GM21737 (cell line): ENCODE measurements around the gene YIF1B.
"Not testable (repeated sequence)": the region's sequence is repeated elsewhere in the genome, so short reads cannot be mapped to it uniquely, and the experiment has no call there.

Experiments used
- ATAC-seq: cut with Tn5 transposase; IDR thresholded peaks from one replicate; pipeline ENCODE4 v1.9.1; 2021; ENCODE audit warnings: mild to moderate bottlenecking, moderate library complexity; ENCODE audit not compliant: unreplicated experiment

The YIF1B gene

DNA sequence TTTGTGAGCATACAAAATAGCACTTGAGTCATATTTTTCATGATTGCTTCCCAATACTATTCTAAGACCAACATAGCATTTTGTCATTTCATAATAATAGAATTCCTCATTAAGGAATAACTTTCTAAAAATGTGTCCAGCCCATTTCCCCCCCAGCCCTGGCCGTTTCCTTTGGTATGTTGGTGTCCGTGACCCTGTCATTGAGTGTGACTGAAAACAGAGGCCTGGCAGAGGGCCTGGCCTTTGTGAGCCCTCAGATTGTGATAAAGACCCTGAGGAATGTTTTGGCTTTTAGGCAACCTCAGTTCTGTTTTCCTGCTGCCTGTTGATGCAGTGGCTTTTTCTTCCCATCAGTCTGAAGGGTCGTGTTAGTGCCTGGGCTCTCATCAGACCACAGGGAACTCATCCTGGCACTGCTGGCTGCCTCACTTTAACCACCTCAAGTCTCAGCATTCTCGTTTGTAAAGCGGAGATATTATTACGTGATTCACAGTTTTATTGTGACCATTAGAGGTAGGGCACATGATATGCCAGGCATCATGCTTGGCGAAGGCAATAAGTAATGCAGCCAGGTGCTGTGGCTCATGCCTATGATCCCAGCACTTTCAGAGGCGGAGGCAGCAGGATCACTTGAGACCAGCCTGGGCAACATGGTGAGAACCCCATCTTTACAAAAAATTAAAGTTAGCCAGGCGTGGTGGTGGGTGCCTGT is 37.6 kb downstream of the YIF1B start:
- no peak for ATAC-seq

DNA sequence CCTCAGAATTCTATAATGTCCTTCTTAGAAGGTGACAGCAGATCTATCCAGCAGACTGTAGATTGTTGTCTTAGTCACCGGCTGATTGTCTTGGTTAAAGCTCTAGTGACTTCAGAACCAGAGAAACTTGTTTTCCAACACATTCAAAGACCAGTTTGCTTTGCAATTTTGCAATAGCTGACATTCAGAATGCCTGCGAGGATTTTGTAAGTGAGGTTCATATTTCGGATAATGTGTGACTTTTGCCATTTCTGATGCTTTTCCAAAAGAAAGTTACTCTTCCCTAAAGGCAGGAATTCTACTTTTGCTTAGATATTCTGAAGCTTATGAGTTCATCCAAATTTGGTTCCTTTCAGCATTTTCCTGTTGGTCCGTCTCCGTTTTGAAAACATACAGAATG is 38.2 kb downstream of the YIF1B start:
- no peak for ATAC-seq

- ATAC-seq: no peak
These were observed 38.7 kb downstream of the YIF1B start for GRCh38 chr19:38276942-38277517.

DNA sequence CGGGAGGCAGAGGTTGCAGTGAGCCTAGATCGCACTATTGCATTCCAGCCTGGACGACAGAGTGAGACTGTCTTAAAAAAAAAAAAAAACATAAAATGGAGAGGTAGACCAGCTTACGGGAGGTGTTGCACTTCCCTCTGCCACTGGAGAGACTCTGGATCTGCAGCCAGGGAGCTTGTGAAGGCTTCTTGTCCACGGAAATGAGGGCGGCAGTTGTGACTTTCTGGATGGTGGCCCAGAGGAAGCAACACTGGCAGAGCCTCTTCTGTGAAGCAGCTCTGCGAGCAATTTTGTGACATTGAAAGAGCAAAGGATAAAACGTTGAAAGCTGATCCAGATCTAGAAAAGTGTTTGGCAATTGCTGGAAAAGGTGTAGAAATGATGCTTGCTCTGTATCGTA is 41.0 kb downstream of the YIF1B start:
- ATAC-seq: no peak

- no peak for ATAC-seq
These were observed 42.2 kb downstream of the YIF1B start for GRCh38 chr19:38273499-38273898.

- no peak for ATAC-seq
These were observed 45.1 kb downstream of the YIF1B start for GRCh38 chr19:38270587-38271167.

- ATAC-seq: no peak
These were observed 47.2 kb downstream of the YIF1B start for GRCh38 chr19:38268539-38268938.

DNA sequence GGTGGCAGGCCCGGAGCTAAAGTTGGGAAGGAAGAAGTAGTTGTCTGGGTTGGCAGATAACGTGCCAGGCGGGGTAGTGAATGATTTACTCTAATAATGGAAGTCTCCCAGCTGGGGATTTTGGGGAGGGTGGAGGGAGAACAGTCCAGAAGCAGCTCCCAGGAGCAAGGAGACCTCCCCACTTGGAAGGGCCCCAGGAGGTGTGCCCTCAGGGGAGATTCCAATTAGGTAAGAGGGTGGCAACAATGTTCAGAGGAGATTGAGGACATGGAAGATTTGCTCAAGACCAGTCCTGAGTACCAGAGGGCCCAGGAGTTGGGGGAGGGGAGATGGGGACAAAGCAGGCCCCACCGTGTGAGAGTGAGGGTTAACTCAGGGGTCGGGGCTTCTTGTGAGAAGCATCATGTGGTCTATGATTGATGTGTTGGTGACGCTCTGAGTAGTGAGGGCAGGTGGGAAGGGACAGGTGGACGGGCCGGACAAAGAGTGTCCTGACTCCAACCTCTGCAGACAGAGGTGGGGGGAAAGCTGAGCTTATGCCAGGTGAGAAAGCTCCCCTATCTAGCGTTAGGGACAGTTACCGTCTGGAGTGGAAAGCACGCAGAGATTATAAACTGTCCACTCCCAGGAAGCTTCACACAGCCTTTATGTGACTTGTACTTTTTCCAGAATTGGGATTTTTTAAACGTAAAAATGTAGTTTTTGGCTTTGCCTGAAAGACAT is 47.8 kb downstream of the YIF1B start:
- ATAC-seq: no peak

GRCh38 chr19:38266981-38267597 is 48.7 kb downstream of the YIF1B start:
- no peak for ATAC-seq

DNA sequence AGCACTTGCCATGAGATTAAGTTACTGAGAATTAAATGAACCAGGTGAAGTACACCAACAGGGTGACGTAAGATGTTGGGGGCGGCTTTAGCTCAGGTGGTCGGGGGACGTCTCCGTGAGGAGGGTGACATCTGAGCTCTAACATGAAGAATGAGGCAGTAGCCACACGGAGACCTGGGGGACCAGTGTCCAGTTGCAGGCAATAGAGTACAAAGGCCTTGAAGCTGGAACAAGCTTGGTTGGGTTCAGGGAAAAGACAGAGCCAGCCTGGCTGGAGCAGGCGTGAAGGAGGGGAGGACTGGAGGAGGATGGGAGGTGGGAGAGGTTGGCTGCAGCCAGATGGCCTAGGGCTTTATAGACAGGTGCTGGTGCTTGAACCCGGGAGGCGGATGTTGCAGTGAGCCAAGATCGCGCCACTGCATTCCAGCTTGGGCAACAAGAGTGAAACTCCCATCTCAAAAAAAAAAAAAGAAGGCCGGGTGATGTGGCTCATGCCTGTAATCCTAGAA is 49.8 kb downstream of the YIF1B start:
- ATAC-seq: no peak

- no peak for ATAC-seq
These were observed 50.4 kb downstream of the YIF1B start for GRCh38 chr19:38265213-38265861.

DNA sequence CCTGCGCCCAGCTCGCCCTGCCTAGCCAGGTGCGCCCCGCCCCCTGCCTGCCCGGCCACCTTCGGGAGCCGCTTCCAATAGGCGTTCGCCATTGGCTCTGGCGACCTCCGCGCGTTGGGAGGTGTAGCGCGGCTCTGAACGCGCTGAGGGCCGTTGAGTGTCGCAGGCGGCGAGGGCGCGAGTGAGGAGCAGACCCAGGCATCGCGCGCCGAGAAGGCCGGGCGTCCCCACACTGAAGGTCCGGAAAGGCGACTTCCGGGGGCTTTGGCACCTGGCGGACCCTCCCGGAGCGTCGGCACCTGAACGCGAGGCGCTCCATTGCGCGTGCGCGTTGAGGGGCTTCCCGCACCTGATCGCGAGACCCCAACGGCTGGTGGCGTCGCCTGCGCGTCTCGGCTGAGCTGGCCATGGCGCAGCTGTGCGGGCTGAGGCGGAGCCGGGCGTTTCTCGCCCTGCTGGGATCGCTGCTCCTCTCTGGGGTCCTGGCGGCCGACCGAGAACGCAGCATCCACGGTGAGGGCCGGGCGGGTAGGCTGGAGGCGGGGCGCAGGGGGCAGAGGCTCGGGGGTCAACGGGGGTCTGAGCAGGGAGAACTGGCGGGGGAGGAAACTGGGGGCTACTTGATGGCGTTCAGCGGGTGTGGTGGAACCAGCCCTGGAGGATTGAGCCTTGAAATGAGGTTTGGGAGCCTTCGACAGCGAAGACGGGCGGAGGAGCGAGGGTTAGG is 51.1 kb downstream of the YIF1B start, which contains the start of gene SPINT2:
Gene SPINT2 (plus strand): TSS at position 88 of the 727 bp plus-strand sequence. CDS start 320 bp downstream, at position 408.
- no peak for ATAC-seq

DNA sequence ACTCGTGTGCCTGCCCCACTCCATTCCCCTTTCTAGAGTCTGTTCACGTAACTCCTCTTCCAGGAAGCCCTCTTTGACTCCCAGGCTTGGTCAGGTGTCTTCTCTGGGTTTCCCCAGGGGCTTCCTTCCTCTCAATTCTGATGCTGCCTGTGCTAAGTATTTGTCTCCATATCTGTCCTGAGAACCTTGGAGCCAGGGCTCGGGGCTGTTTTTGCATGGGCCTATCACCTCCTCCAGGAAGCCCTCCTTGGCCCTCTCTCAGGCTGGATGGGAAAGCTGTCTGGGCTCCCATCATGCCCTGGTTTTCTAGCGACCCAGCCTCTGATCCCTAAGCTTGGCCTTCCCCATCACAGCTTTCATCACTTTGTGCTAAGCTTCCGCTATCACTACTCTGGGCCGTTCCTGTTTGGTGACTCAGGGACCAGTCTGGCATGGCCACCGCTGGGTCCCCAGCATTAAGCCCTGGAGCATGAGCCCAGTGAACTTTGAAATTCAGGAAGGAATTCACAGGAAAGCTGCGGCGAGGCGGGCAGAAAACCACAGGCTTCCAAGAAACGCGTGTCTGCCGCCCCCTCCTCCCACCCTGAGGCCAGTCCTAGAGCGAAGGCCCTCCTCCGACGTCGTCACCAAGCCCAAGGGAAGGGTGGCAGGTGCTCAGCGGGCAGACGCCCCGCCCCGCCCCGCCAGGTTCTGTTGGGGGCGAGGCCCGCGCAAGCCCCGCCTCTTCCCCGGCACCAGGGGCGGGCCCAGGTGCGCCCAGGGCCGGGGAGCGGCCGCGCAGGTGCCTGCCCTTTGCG is 51.9 kb downstream of the YIF1B start:
- no peak for ATAC-seq

DNA sequence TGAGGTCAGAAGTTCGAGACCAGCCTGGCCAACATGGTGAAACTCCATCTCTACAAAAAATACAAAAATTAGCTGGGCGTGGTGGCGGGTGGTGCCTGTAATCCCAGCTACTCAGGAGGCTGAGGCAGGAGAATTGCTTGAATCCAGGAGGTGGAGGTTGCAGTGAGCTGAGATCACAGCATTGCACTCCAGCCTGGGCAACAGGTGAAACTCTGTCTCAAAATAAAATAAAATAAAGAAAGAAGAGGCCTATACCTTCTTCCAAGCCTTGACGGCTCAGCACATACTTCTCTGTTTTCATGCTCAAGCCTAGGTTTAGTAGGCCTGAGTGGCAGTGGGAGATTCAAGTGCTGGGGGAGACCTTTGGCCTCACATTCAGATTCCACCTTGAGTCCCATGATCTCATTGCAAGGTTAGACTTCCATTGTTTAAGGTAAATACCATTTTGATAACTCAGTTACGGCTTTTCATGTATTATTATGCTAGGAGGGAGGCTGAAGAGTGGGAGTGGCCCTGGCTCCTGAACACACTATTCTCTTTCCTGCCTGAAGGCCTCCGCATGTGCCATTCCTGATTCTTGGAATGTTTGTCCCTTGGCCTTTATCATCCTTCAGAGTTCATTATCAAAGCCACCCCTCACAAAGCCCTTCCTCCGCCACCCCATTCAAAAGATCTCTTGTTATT is 53.0 kb downstream of the YIF1B start:
- no peak for ATAC-seq

DNA sequence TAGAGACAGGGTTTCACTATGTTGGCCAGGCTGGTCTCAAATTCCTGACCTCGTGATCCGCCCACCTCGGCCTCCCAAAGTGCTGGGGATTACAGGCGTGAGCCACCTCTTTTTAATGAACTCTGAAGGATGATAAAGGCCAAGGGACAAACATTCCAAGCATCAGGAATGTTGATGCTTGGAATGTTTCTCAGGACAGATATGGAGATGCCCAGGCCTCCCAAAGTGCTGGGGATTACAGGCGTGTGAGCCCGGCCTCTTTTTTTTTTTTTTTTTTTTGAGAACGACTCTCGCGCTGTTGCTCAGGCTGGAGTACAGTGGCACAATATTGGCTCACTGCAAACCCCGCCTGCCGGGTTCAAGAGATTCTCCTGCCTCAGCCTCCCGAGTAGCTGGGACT is 53.8 kb downstream of the YIF1B start:
- ATAC-seq: not testable (repeated sequence)

DNA sequence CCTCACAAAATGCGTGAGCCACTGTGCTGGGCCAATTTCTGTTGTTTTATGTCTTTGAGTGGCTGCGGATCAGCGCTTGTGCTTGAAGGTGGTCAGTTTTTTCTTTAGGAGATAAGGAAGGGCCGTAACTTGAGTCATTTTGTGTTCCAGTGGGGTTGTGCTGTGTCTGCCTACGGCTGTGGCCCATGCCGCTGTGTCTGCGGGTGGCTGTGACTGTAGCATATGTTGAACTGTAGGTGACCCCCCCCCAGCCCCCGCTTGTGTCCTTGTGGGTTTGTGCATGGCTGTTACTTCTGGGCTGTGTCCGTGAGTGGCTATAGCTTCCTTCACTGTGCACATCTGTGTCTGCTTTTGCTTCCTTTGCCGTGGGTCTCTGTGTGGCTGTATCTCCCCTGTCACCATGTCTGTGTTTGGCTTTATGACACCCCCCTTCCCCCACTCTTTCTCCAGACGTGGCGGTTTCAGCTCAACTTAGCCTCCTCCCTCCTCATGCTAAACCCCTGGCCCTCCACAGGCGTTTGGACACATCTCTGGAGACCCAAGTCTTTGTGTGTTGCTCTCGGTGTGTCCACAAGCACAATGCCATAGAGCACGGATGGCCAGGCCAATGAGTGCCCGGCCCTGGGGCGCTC is 60.2 kb downstream of the YIF1B start:
- ATAC-seq: no peak

- ATAC-seq: no peak
These were observed 62.0 kb downstream of the YIF1B start for GRCh38 chr19:38253788-38254187.
